ENCODE measurements around the gene DPEP2. TPM values are rescaled to one million over a fixed set of nuclear protein-coding genes. Genes with fewer than 3 reads are reported as not detected.
A peak's percentile ranks its signal among the peaks of the same experiment; 100 is the strongest.

Gene DPEP2
- total and polyA plus RNA-seq, 2 of the 13 experiments (the other 11 are each of a cell fraction or from before 2014, with no cell fraction given) = 0.18 TPM; not detected in 1

DNA sequence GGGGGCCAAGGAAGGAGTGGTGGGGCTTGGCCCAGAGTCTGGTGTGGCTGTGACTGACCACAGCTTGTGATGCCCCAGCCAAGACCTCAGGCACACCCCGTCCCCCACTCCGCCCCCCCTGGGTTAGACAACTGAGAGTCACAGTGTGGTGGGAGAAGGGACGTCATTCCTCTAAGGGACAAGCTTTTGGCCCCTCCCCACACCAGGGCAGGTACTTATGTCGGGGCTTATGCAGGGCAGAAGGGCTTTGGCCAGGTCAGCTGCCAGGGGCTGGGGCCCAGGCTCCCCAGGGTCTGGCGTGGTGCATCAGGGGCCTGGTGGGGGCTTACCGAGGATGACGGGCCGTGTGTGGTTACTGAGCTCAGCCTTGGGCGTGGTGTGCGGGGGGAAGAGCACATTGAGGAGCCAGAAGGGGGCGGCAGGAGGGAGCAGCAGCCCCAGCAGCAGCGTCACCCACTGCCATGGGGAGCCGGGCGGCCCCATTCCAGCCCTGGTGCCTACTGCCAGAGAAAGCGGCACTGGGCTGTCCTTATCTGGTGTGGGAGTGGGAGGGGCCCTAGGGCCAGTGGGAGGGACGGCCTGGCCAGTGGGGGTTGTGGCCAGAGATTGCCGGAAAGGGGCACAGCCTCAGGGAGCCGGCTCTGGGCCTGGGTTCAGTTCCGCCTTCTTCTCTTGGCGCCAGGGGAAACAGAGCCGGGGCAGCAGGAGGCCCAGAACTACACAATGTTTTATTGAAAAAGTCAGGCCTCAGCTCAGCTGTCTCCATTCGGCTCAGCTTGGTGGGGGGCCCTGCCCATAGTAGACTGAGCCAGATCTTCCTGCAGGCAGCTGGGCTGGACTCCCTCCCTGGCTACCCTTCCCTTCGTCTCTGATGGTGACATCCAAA lies 55.4 kb downstream of the DPEP2 start, which contains the start of gene LCAT (continued):
- TF ChIP-seq, protein P1, sequence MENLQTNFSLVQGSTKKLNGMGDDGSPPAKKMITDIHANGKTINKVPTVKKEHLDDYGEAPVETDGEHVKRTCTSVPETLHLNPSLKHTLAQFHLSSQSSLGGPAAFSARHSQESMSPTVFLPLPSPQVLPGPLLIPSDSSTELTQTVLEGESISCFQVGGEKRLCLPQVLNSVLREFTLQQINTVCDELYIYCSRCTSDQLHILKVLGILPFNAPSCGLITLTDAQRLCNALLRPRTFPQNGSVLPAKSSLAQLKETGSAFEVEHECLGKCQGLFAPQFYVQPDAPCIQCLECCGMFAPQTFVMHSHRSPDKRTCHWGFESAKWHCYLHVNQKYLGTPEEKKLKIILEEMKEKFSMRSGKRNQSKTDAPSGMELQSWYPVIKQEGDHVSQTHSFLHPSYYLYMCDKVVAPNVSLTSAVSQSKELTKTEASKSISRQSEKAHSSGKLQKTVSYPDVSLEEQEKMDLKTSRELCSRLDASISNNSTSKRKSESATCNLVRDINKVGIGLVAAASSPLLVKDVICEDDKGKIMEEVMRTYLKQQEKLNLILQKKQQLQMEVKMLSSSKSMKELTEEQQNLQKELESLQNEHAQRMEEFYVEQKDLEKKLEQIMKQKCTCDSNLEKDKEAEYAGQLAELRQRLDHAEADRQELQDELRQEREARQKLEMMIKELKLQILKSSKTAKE (CRISPR knock-in tag; IDR thresholded peaks at IDR 0.05; ENCODE audit: borderline replicate concordance) = peak; percentile 8; the same call in 1 of the 2 replicates
- TF ChIP-seq ZNF816 (CRISPR knock-in tag; IDR thresholded peaks at IDR 0.05; ENCODE audit: borderline replicate concordance) (0 out of 2 replicates have a peak, but pooled peaks have one; percentile 3), ZNF567 (CRISPR knock-in tag; IDR thresholded peaks at IDR 0.05; ENCODE audit: borderline replicate concordance) (0 out of 2 replicates have a peak, but pooled peaks have one; percentile 2), ZNF724P (CRISPR knock-in tag; IDR thresholded peaks at IDR 0.05; ENCODE audit: borderline replicate concordance) (peak; percentile 93; the same call in 1 of the 2 replicates), ZNF44 (CRISPR knock-in tag; IDR thresholded peaks at IDR 0.05) (peak; percentile 91; the same call in 1 of the 2 replicates), HOXA5 (CRISPR knock-in tag; IDR thresholded peaks at IDR 0.05) (no peak; the same call in 1 of the 2 replicates), ZFY (CRISPR knock-in tag; IDR thresholded peaks at IDR 0.05) (peak; percentile 36; the same call in 1 of the 2 replicates), NCOR1 (IDR thresholded peaks at IDR 0.05; ENCODE audit: borderline replicate concordance, low read length) (no peak), GATAD2A (CRISPR knock-in tag; IDR thresholded peaks at IDR 0.05) (peak; percentile 58), BORCS8-MEF2B (CRISPR knock-in tag; IDR thresholded peaks at IDR 0.05) (0 out of 2 replicates have a peak, but pooled peaks have one; percentile 53), ZNF431 (CRISPR knock-in tag; IDR thresholded peaks at IDR 0.05; ENCODE audit: borderline replicate concordance, low read depth) (no peak), KAT8 (CRISPR knock-in tag; IDR thresholded peaks at IDR 0.05) (0 out of 2 replicates have a peak, but pooled peaks have one; percentile 51), GFI1 (CRISPR knock-in tag; IDR thresholded peaks at IDR 0.05; ENCODE audit: borderline replicate concordance) (no peak; the same call in 1 of the 2 replicates), KDM5B (CRISPR knock-in tag; IDR thresholded peaks at IDR 0.05; ENCODE audit: borderline replicate concordance) (0 out of 2 replicates have a peak, but pooled peaks have one; percentile 67), ZNF18 (CRISPR knock-in tag; IDR thresholded peaks at IDR 0.05; ENCODE audit: insufficient replicate concordance) (peak; percentile 86), MZF1 (CRISPR knock-in tag; IDR thresholded peaks at IDR 0.05; ENCODE audit: borderline replicate concordance) (0 out of 2 replicates have a peak, but pooled peaks have one; percentile 61), ZBTB34 (CRISPR knock-in tag; IDR thresholded peaks at IDR 0.05) (peak; percentile 78; the same call in 1 of the 2 replicates), ZNF136 (CRISPR knock-in tag; IDR thresholded peaks at IDR 0.05; ENCODE audit: low read depth) (0 out of 2 replicates have a peak, but pooled peaks have one; percentile 81)
- TF ChIP-seq, protein P2, sequence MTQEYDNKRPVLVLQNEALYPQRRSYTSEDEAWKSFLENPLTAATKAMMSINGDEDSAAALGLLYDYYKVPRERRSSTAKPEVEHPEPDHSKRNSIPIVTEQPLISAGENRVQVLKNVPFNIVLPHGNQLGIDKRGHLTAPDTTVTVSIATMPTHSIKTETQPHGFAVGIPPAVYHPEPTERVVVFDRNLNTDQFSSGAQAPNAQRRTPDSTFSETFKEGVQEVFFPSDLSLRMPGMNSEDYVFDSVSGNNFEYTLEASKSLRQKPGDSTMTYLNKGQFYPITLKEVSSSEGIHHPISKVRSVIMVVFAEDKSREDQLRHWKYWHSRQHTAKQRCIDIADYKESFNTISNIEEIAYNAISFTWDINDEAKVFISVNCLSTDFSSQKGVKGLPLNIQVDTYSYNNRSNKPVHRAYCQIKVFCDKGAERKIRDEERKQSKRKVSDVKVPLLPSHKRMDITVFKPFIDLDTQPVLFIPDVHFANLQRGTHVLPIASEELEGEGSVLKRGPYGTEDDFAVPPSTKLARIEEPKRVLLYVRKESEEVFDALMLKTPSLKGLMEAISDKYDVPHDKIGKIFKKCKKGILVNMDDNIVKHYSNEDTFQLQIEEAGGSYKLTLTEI (CRISPR knock-in tag; conservative IDR thresholded peaks at IDR 0.05) = no peak
- TF ChIP-seq, protein P3, sequence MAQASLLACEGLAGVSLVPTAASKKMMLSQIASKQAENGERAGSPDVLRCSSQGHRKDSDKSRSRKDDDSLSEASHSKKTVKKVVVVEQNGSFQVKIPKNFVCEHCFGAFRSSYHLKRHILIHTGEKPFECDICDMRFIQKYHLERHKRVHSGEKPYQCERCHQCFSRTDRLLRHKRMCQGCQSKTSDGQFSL (CRISPR knock-in tag; IDR thresholded peaks at IDR 0.05) = no peak

All from HepG2 (cell line).